Effector memory CD4-positive, alpha-beta T cell (primary cell): ENCODE measurements around the gene MYOCD.

Source experiments
- DNase-seq, 3 donors: peaks; one replicate each; pipeline ENCODE4 v3.0.0-alpha.2; 2020
- H3K27ac ChIP-seq: 2 replicates; pipeline ENCODE4 v1.7.0; 2013; ENCODE audit warnings: mild to moderate bottlenecking, low read length, moderate library complexity; ENCODE audit not compliant: insufficient read depth, poor library complexity, severe bottlenecking
- H3K27me3 ChIP-seq: replicated peaks from 2 replicates; pipeline ENCODE4 v1.7.0; 2013; ENCODE audit warnings: mild to moderate bottlenecking, low read length; ENCODE audit not compliant: insufficient read depth, control insufficient read depth, poor library complexity, severe bottlenecking
- H3K36me3 ChIP-seq: 2 replicates; pipeline ENCODE4 v1.7.0; 2013; ENCODE audit warnings: mild to moderate bottlenecking, low read length, moderate library complexity; ENCODE audit not compliant: control insufficient read depth, insufficient read depth
- H3K4me1 ChIP-seq: 2 replicates; pipeline ENCODE4 v1.7.0; 2013; ENCODE audit warnings: low read length, mild to moderate bottlenecking; ENCODE audit not compliant: control insufficient read depth, insufficient read depth, poor library complexity, severe bottlenecking
- H3K4me3 ChIP-seq: 2 replicates; pipeline ENCODE4 v1.7.0; 2013; ENCODE audit warnings: low read length, low read depth, mild to moderate bottlenecking; ENCODE audit not compliant: insufficient read depth, poor library complexity, severe bottlenecking
- H3K9me3 ChIP-seq: 2 replicates; pipeline ENCODE4 v1.7.0; 2013; ENCODE audit warnings: mild to moderate bottlenecking, low read length, moderate library complexity; ENCODE audit not compliant: control insufficient read depth

Gene MYOCD

DNA sequence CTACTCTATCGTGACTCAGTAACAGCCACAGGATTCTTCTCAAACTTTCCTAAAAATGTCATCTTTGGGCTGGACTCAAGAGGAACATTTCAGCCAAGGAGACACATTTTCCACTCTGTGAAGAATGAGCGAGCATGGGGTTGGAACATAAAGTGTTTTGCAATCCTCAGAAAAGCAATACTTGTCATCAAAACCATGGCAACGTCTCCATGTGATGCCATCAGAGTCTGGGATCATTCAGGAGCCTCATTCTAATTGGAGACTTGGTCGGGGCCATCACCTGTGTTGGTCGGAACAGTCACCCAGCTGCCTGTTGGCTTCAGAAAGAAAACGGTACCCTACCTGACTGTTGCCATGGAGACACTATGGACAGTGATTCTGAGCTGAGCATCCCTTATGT lies 25.5 kb downstream of the MYOCD start:
- Histone ChIP-seq H3K4me3 (no peak overlapping the region), H3K27me3 (no peaks in the 10 kb centered on the region), H3K27ac (no peak overlapping the region), H3K4me1 (no peaks in the 10 kb centered on the region), H3K9me3 (no peaks in the 10 kb centered on the region), H3K36me3 (no peaks in the 10 kb centered on the region)
- no peak for DNase-seq

DNA sequence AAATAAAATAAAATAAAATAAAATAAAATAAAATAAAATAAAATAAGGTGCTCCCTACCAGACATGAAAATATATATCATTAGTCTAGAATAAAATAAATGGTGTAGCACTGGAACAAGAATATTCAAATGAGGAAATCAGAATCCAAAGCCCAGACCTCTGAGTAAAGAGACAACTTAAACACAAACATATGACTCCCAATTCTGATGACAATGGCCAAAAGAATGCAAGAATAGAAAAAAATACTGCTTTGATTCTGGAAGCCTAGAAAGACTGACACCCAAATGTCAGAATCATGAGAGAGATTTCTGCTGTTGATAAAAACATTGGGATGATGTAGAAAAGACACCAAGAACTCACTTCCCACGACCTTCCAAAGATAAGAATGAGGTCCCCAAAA lies 27.9 kb downstream of the MYOCD start:
- no peak overlapping the region for H3K27ac ChIP-seq
- H3K27me3 ChIP-seq: no peaks in the 10 kb centered on the region
- no peaks in the 10 kb centered on the region for H3K4me1 ChIP-seq
- H3K9me3 ChIP-seq: no peaks in the 10 kb centered on the region
- DNase-seq: no peak
- H3K4me3 ChIP-seq: no peak overlapping the region
- no peaks in the 10 kb centered on the region for H3K36me3 ChIP-seq

DNA sequence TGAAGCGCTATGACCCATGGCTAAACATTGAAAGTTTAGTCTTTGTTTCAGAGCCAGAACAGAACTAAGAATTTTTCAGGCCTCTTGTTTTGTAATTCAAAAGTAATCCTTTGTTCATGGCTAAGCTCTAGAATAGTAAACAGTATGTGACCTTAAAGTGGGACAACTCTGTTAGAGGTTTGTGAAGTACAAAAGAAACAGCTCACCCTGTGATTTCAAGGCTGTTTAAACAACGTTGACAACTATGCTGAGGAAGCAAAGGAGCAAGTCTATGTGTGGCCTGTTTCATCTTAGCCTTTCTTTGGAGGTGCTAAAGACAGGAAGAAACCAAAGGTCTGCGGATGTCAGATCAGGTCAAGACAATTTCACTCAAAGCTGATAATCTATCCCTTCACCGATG lies 40.4 kb downstream of the MYOCD start:
- no peak overlapping the region for H3K27ac ChIP-seq
- DNase-seq: no peak
- no peak overlapping the region for H3K4me3 ChIP-seq
- no peaks in the 10 kb centered on the region for H3K4me1 ChIP-seq
- H3K9me3 ChIP-seq: no peaks in the 10 kb centered on the region
- no peaks in the 10 kb centered on the region for H3K36me3 ChIP-seq
- no peaks in the 10 kb centered on the region for H3K27me3 ChIP-seq

DNA sequence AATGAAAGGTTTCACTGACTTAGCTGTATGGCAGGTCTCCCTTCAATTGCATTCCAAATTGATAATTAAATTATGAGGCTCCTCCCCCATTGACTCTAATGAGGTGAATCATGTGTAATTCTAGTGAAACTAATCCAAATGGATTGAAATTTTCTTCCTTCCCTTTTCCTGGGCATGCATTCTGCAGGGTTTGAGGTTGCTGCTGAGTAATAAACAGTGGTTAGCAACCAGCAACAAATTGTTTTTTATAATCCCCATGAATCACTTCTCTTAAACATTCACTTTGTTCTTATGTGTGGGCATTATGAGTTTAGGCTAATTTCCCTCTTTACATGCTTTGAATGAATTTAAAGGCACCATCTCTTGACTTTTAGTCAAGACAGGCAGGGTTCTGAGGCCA lies 43.4 kb downstream of the MYOCD start:
- DNase-seq: no peak
- Histone ChIP-seq H3K4me1 (no peaks in the 10 kb centered on the region), H3K27me3 (no peaks in the 10 kb centered on the region), H3K4me3 (no peak overlapping the region), H3K36me3 (no peaks in the 10 kb centered on the region), H3K9me3 (no peaks in the 10 kb centered on the region), H3K27ac (no peak overlapping the region)

- no peaks in the 10 kb centered on the region for H3K4me1 ChIP-seq
- H3K9me3 ChIP-seq: no peaks in the 10 kb centered on the region
- no peak overlapping the region for H3K4me3 ChIP-seq
- no peaks in the 10 kb centered on the region for H3K27me3 ChIP-seq
- H3K27ac ChIP-seq: no peak overlapping the region
- H3K36me3 ChIP-seq: no peaks in the 10 kb centered on the region
- DNase-seq: no peak
These were observed 46.7 kb downstream of the MYOCD start for GRCh38 chr17:12712415-12712814.

DNA sequence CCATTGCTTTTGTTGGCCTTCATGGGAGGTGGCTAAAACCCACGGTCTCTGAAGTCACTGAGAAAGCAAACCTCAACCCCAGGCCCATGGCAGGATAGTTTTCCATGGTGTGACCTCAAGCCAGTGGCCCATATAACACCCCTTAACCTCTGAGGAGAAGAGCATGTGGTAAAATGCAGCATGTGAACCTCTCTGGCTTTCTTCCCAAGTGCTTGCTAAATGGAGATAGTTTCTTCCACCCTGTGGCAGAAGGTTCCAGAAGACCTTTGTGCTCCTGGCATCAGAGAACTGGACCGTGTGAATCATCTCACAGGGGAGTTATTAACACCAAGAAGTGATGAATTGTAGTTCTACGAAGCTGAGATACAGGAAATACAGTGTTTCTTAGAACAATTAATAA lies 47.3 kb downstream of the MYOCD start:
- Histone ChIP-seq H3K4me1 (no peaks in the 10 kb centered on the region), H3K9me3 (no peaks in the 10 kb centered on the region), H3K36me3 (no peaks in the 10 kb centered on the region), H3K27me3 (no peaks in the 10 kb centered on the region), H3K27ac (no peak overlapping the region), H3K4me3 (no peak overlapping the region)
- DNase-seq: no peak

DNA sequence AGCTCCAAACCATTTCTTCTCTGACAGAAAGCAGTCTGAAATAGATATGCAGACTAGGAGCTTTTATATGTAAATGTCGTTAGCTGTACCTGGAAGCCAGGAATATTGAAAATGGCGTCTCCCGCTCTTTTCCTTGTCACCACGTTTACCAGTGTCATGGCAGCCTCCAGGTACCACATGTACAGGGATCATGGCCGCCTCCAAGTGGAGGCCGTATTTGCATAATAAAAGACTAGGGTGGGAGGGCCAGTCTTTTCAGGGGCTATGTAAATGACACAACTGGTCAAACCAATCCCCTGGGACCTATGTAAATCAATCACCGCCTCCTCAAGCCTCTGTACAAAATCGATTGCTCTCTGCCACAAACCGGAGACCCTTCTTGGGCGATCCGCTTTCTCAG lies 54.3 kb downstream of the MYOCD start:
- no peaks in the 10 kb centered on the region for H3K9me3 ChIP-seq
- H3K4me1 ChIP-seq: no peaks in the 10 kb centered on the region
- H3K4me3 ChIP-seq: no peak overlapping the region
- no peak overlapping the region for H3K27ac ChIP-seq
- no peak for DNase-seq
- no peaks in the 10 kb centered on the region for H3K27me3 ChIP-seq
- H3K36me3 ChIP-seq: no peaks in the 10 kb centered on the region

DNA sequence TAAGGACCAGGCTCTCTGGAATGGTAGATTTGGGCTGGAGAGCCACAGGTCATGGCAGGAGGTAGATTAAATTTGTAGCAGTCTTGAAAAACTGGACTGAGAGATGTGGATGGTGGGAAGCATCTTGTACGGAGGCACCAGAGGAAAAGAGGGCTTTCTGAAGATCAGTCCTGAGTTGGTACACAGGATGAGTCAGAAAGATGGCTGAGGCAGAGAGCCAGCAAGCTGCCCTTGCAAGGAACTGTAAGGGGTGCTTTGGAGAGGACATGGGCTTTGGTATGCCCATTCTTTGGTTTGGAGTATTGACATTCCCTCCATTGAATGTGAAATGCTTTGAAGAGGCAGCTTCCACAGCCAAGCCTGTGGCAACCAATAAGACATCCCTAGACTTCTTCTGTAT lies 55.9 kb downstream of the MYOCD start:
- H3K4me1 ChIP-seq: no peaks in the 10 kb centered on the region
- no peak overlapping the region for H3K27ac ChIP-seq
- H3K27me3 ChIP-seq: no peaks in the 10 kb centered on the region
- H3K36me3 ChIP-seq: no peaks in the 10 kb centered on the region
- DNase-seq: no peak
- H3K4me3 ChIP-seq: no peak overlapping the region
- no peaks in the 10 kb centered on the region for H3K9me3 ChIP-seq

- Histone ChIP-seq H3K4me1 (no peaks in the 10 kb centered on the region), H3K9me3 (no peaks in the 10 kb centered on the region), H3K27ac (no peak overlapping the region), H3K36me3 (no peaks in the 10 kb centered on the region), H3K4me3 (no peak overlapping the region), H3K27me3 (no peaks in the 10 kb centered on the region)
- no peak for DNase-seq
These were observed 56.6 kb downstream of the MYOCD start for GRCh38 chr17:12722282-12722681.

DNA sequence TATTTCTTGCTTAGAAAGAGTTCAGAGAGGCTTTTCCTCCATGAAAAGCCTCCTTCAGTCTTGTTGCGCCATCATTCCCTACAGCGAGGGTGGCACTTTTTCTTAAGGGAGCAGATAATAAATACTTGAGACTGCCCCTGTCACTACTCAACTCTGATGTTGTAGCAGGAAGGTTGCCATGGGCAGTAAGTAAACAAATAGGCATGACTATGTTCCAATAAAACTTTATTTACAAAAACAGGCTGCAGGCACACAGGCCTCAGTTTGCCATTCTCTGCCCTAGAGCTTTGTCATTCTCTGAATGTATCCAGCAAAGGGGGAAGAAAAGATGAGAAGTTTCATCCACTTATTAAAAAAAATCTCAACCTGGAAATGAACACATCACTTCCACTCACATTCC lies 60.4 kb downstream of the MYOCD start:
- no peaks in the 10 kb centered on the region for H3K36me3 ChIP-seq
- H3K27me3 ChIP-seq: no peaks in the 10 kb centered on the region
- H3K4me3 ChIP-seq: no peak overlapping the region
- no peaks in the 10 kb centered on the region for H3K4me1 ChIP-seq
- no peak overlapping the region for H3K27ac ChIP-seq
- no peak for DNase-seq
- H3K9me3 ChIP-seq: no peaks in the 10 kb centered on the region
